Mesothelial cell of epicardium (in vitro differentiated cells): ENCODE results near the gene FPR1. TPM values are rescaled to one million over a fixed set of nuclear protein-coding genes. Genes with fewer than 3 reads are reported as not detected.

ENCODE experiments used
- DNase-seq, 2 experiments: peaks; one replicate each; pipeline ENCODE4 v3.0.0; 2021; ENCODE audit warnings: low spot score in 2 of 2; ENCODE audit not compliant: unreplicated experiment in 2 of 2
- H3K27ac Mint-ChIP-seq: 2 replicates; pipeline ENCODE4 v1.8.0; 2021; ENCODE audit warnings: mixed read lengths
- H3K27me3 Mint-ChIP-seq: 2 replicates; pipeline ENCODE4 v1.8.0; 2021; ENCODE audit warnings: low read depth, mixed read lengths
- H3K36me3 Mint-ChIP-seq: 2 replicates; pipeline ENCODE4 v1.8.0; 2021; ENCODE audit warnings: mixed read lengths
- H3K4me1 Mint-ChIP-seq: 2 replicates; pipeline ENCODE4 v1.8.0; 2021; ENCODE audit warnings: mixed read lengths
- H3K4me3 Mint-ChIP-seq: 2 replicates; pipeline ENCODE4 v1.8.0; 2021; ENCODE audit warnings: mild to moderate bottlenecking, moderate library complexity, mixed read lengths
- H3K9me3 Mint-ChIP-seq: 2 replicates; pipeline ENCODE4 v1.8.0; 2021; ENCODE audit warnings: mixed read lengths
- CTCF ChIP-seq: fragments of 200-600 bp; sonication (generic); IDR thresholded peaks from one replicate; pipeline ENCODE4 v1.5.0; 2021; ENCODE audit warnings: antibody characterized with exemption; ENCODE audit not compliant: unreplicated experiment
- total RNA-seq: library from RNA; stranded (reverse); gene quantifications from 3 replicates; pipeline ENCODE4 v1.2.1, GENCODE V29; 2021

The FPR1 gene
- total RNA-seq, 1 donor from 2014 or later = not detected

- Mint-ChIP-seq H3K27me3 (peaks cover 5% of the 10 kb centered on the region), H3K9me3 (peaks cover 28% of the 10 kb centered on the region), H3K36me3 (no peaks in the 10 kb centered on the region), H3K27ac (no peak overlapping the region), H3K4me1 (no peaks in the 10 kb centered on the region), H3K4me3 (no peak overlapping the region)
- no peak for DNase-seq
- TF ChIP-seq CTCF = no peak
Observed at GRCh38 chr19:51761696-51762095, 10.0 kb upstream of the FPR1 start.

DNA sequence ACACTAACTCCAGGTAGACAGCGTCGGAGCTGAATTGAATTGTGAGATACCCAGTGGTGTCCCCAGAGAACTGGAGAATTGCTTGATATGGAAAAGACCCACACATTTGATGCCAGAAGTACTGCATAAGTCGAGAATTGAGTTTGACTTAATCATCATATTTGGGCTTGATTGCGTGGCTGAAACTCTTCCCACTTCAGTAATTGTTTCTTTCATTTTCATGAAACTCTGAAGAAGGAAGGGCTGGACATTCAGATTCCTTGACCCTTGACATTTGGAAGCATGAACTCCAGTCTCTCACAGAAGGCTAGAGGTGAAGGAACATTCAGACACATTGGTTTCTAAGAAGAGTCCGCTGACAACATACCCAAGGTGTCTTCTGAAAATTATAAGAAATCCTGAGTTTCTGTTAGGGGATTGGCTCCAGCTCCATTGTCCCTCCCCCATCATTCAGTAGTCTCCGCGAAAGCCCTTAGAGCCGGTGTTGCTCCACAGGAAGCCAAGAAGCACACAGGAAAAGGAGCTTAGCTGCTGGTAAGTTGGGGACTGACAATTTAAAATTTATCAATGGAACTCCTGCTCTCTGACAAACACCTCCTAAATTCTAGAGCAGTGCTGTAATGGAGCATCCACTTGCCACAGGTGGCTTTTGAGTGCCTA, 9.1 kb upstream of the FPR1 start, which contains the start of gene FPR2:
Gene FPR2, plus strand, starts transcription at position 484 of the 660 bp plus-strand sequence. CDS start 7,479 bp downstream, outside the sequence.
- H3K9me3 Mint-ChIP-seq = peaks cover 37% of the 10 kb centered on the region
- TF ChIP-seq CTCF = no peak

GRCh38 chr19:51755571-51755970, 3.9 kb upstream of the FPR1 start:
- Mint-ChIP-seq H3K9me3 (peaks cover 48% of the 10 kb centered on the region), H3K27me3 (no peaks in the 10 kb centered on the region), H3K4me1 (no peaks in the 10 kb centered on the region), H3K36me3 (no peaks in the 10 kb centered on the region), H3K27ac (no peak overlapping the region), H3K4me3 (no peak overlapping the region)
- TF ChIP-seq CTCF = no peak
- no peak for DNase-seq

More for the DNA sequence above, 9.1 kb upstream of the FPR1 start, which contains the start of gene FPR2:
- no peak for DNase-seq
- no peak within 1 kb of the TSS for H3K4me3 Mint-ChIP-seq
- no peaks in the 10 kb centered on the region for H3K4me1 Mint-ChIP-seq
- H3K27ac Mint-ChIP-seq = no peak within 1 kb of the TSS
- H3K27me3 Mint-ChIP-seq = peaks cover 5% of the 10 kb centered on the region
- H3K36me3 Mint-ChIP-seq = no peaks in the 10 kb centered on the region

DNA sequence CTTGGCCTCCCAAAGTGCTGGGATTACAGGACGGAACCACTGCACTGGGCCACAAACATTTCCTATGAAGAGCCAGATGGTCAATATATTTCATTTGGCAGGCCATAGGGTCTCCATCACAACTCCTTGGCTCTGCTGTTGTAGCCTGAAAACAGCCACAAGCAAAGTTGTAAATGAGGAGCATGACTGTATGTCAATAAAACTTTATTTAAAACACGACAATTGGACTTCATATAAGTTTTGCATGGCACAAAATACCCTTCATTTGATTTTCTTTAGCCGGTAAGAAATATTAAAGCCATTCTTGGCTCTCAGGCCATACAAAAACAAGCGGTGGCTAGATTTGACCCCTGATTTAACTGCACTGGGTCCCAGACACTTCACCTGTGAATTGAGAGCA, 3.1 kb upstream of the FPR1 start:
- H3K36me3 Mint-ChIP-seq = no peaks in the 10 kb centered on the region
- DNase-seq = no peak
- no peak overlapping the region for H3K27ac Mint-ChIP-seq
- H3K4me3 Mint-ChIP-seq = no peak overlapping the region
- TF ChIP-seq CTCF = no peak
- H3K27me3 Mint-ChIP-seq = no peaks in the 10 kb centered on the region
- H3K4me1 Mint-ChIP-seq = no peaks in the 10 kb centered on the region
- peaks cover 48% of the 10 kb centered on the region for H3K9me3 Mint-ChIP-seq

- DNase-seq = no peak
- H3K27me3 Mint-ChIP-seq = no peaks in the 10 kb centered on the region
- peaks cover 48% of the 10 kb centered on the region for H3K9me3 Mint-ChIP-seq
- H3K4me1 Mint-ChIP-seq = no peaks in the 10 kb centered on the region
- no peaks in the 10 kb centered on the region for H3K36me3 Mint-ChIP-seq
- TF ChIP-seq CTCF = no peak
- H3K27ac Mint-ChIP-seq = no peak overlapping the region
- H3K4me3 Mint-ChIP-seq = no peak overlapping the region
Observed at GRCh38 chr19:51754109-51754508, 2.4 kb upstream of the FPR1 start.
